Endodermal cell (in vitro differentiated cells): ENCODE measurements around the gene TMEM8B. TPM values are rescaled to one million over a fixed set of nuclear protein-coding genes. Genes with fewer than 3 reads are reported as not detected.

Source experiments
- DNase-seq: peaks from one replicate; pipeline ENCODE4 v3.0.0-alpha.2; 2017
- H3K27ac ChIP-seq: 2 replicates; pipeline ENCODE4 v1.5.1; 2013; ENCODE audit warnings: mild to moderate bottlenecking, low read depth, low read length, moderate library complexity
- H3K27me3 ChIP-seq: 2 replicates; pipeline ENCODE4 v1.6.1; 2013; ENCODE audit warnings: mild to moderate bottlenecking, low read length, moderate library complexity; ENCODE audit not compliant: insufficient read depth, control insufficient read depth, poor library complexity, severe bottlenecking
- H3K36me3 ChIP-seq: 2 replicates; pipeline ENCODE4 v1.7.0; 2013; ENCODE audit warnings: mild to moderate bottlenecking, low read length, moderate library complexity; ENCODE audit not compliant: control insufficient read depth, insufficient read depth
- H3K4me1 ChIP-seq: one replicate; pipeline ENCODE4 v1.7.0; 2013; ENCODE audit warnings: low read length; ENCODE audit not compliant: control insufficient read depth, insufficient read depth
- H3K4me3 ChIP-seq: 2 replicates; pipeline ENCODE4 v1.5.1; 2013; ENCODE audit warnings: mild to moderate bottlenecking, low read length, moderate library complexity
- H3K9ac ChIP-seq: 2 replicates; pipeline ENCODE4 v1.6.1; 2013; ENCODE audit warnings: mild to moderate bottlenecking, low read length, moderate library complexity; ENCODE audit not compliant: poor library complexity, severe bottlenecking; ENCODE audit errors: extremely low read depth
- H3K9me3 ChIP-seq: 2 replicates; pipeline ENCODE4 v1.6.1; 2013; ENCODE audit warnings: mild to moderate bottlenecking, low read length, moderate library complexity; ENCODE audit not compliant: control insufficient read depth
- H3K27ac Mint-ChIP-seq: 2 replicates; pipeline ENCODE4 v1.8.0; 2020; ENCODE audit warnings: mixed read lengths
- H3K27me3 Mint-ChIP-seq: 2 replicates; pipeline ENCODE4 v1.8.0; 2021; ENCODE audit warnings: mild to moderate bottlenecking, mixed read lengths; ENCODE audit not compliant: insufficient read depth
- H3K36me3 Mint-ChIP-seq: 2 replicates; pipeline ENCODE4 v1.8.0; 2020; ENCODE audit warnings: low read depth, mixed read lengths
- H3K4me1 Mint-ChIP-seq: 2 replicates; pipeline ENCODE4 v1.8.0; 2020; ENCODE audit warnings: mixed read lengths
- H3K4me3 Mint-ChIP-seq: 2 replicates; pipeline ENCODE4 v1.8.0; 2020; ENCODE audit warnings: mild to moderate bottlenecking, moderate library complexity, mixed read lengths
- H3K9me3 Mint-ChIP-seq: 2 replicates; pipeline ENCODE4 v1.8.0; 2020; ENCODE audit warnings: mild to moderate bottlenecking, mixed read lengths
- WGBS, 2 experiments: methylation state at CpG; one replicate each; pipeline versions ENCODE4 v1.1.5 to v1.1.7; 2013; ENCODE audit warnings: missing lambda C conversion rate in 2 of 2, mixed read lengths in 1 of 2; ENCODE audit not compliant: insufficient coverage in 1 of 2, insufficient read length in 1 of 2; 5-methylcytosine and 5-hydroxymethylcytosine counted together
- total RNA-seq, 2 donors: library from RNA; stranded (reverse); fragmentation: NEBNext Ultra II Directional in 1 of 2; extraction: Animal tissue kit (Norgen Biotek cat#: 25700) in 1 of 2; gene quantifications; 2 replicates in 1 of 2; 3 replicates in 1 of 2; pipeline ENCODE4 v1.2.1, GENCODE V29; 2021
- TF ChIP-seq, protein P1 (sequence below): fragments of 200-600 bp; sonication (generic); conservative IDR thresholded peaks from 2 replicates; pipeline ENCODE4 v1.5.0; 2021; ENCODE audit warnings: antibody characterized with exemption, mild to moderate bottlenecking

TMEM8B gene
- total RNA-seq, 2 donors from 2014 or later, result 12.8 to 18.3 TPM

GRCh38 chr9:35870351-35870923 is 41.4 kb downstream of the TMEM8B start, which contains the start of gene OR13J1:
Gene OR13J1, minus strand, starts transcription at chr9:35870401. Its CDS starts 0 bp downstream, at chr9:35870401.
- H3K27me3 Mint-ChIP-seq, result peaks cover 6% of the 10 kb centered on the region
- H3K9me3 Mint-ChIP-seq, result peaks cover 2% of the 10 kb centered on the region
- 90 to 91% methylated on average over 6 to 8 of the region's 8 CpGs for WGBS, 2 experiments
- Histone ChIP-seq H3K9me3 (peaks cover 1% of the 10 kb centered on the region), H3K36me3 (no peaks in the 10 kb centered on the region), H3K4me1 (no peaks in the 10 kb centered on the region), H3K27ac (no peak within 1 kb of the TSS), H3K4me3 (no peak within 1 kb of the TSS), H3K27me3 (no peaks in the 10 kb centered on the region), H3K9ac (no peak within 1 kb of the TSS)
- no peak within 1 kb of the TSS for H3K27ac Mint-ChIP-seq
- no peak for DNase-seq
- no peaks in the 10 kb centered on the region for H3K36me3 Mint-ChIP-seq
- no peaks in the 10 kb centered on the region for H3K4me1 Mint-ChIP-seq
- no peak within 1 kb of the TSS for H3K4me3 Mint-ChIP-seq
- TF ChIP-seq, protein P1, sequence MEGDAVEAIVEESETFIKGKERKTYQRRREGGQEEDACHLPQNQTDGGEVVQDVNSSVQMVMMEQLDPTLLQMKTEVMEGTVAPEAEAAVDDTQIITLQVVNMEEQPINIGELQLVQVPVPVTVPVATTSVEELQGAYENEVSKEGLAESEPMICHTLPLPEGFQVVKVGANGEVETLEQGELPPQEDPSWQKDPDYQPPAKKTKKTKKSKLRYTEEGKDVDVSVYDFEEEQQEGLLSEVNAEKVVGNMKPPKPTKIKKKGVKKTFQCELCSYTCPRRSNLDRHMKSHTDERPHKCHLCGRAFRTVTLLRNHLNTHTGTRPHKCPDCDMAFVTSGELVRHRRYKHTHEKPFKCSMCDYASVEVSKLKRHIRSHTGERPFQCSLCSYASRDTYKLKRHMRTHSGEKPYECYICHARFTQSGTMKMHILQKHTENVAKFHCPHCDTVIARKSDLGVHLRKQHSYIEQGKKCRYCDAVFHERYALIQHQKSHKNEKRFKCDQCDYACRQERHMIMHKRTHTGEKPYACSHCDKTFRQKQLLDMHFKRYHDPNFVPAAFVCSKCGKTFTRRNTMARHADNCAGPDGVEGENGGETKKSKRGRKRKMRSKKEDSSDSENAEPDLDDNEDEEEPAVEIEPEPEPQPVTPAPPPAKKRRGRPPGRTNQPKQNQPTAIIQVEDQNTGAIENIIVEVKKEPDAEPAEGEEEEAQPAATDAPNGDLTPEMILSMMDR, result no peak

GRCh38 chr9:35871545-35871944 is 42.5 kb downstream of the TMEM8B start:
- Mint-ChIP-seq H3K36me3 (no peaks in the 10 kb centered on the region), H3K27ac (no peak overlapping the region), H3K4me1 (no peaks in the 10 kb centered on the region), H3K9me3 (peaks cover 11% of the 10 kb centered on the region), H3K4me3 (no peak overlapping the region), H3K27me3 (peaks cover 5% of the 10 kb centered on the region)
- Histone ChIP-seq H3K9ac (no peak overlapping the region), H3K4me3 (no peak overlapping the region), H3K27ac (no peak overlapping the region), H3K27me3 (no peaks in the 10 kb centered on the region), H3K36me3 (no peaks in the 10 kb centered on the region), H3K9me3 (peaks cover 12% of the 10 kb centered on the region), H3K4me1 (no peaks in the 10 kb centered on the region)
- DNase-seq, result no peak
- WGBS, 2 experiments, result 70 to 77% methylated on average over 2 to 3 of the region's 3 CpGs
- TF ChIP-seq, protein P1, result no peak

DNA sequence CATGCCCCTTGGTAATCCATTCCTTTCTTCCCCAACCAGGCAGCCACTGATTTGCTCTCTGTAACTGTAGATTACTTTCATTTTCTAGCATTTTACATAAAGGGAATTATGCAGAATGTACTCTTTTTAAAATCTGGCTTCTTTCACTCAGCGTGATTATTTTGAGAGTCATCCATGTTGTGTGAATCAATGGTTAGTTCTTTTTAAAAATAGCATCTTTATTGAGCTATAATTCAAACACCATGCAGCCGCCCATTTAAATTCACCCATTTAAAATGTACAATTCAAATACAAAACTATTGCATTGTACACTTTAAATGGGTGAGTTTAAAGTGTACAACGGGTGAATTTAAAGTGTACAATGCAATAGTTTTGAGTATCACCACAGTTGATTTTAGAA is 43.5 kb downstream of the TMEM8B start:
- H3K9me3 Mint-ChIP-seq, result peaks cover 20% of the 10 kb centered on the region
- no peaks in the 10 kb centered on the region for H3K27me3 ChIP-seq
- no peaks in the 10 kb centered on the region for H3K4me1 ChIP-seq
- H3K36me3 ChIP-seq, result no peaks in the 10 kb centered on the region
- H3K27ac Mint-ChIP-seq, result no peak overlapping the region
- no peaks in the 10 kb centered on the region for H3K4me1 Mint-ChIP-seq
- peaks cover 21% of the 10 kb centered on the region for H3K9me3 ChIP-seq
- no peak overlapping the region for H3K4me3 Mint-ChIP-seq
- H3K4me3 ChIP-seq, result no peak overlapping the region
- DNase-seq, result no peak
- WGBS, 2 experiments, result 83 to 93% methylated on average over 1 to 3 of the region's 3 CpGs
- H3K27me3 Mint-ChIP-seq, result peaks cover 5% of the 10 kb centered on the region
- TF ChIP-seq, protein P1, result no peak
- H3K36me3 Mint-ChIP-seq, result no peaks in the 10 kb centered on the region
- no peak overlapping the region for H3K9ac ChIP-seq
- no peak overlapping the region for H3K27ac ChIP-seq
